H1 (cell line): ENCODE data around the gene NR1H2. TPM values are rescaled to one million over a fixed set of nuclear protein-coding genes. Genes with fewer than 3 reads are reported as not detected.

ENCODE experiments used
- CTCF ChIA-PET: fragments of 300-600 bp; sonication (Branson Sonifier 250); formaldehyde crosslinking; loops from one replicate; lab custom pipeline; 2021; ENCODE audit not compliant: partially characterized antibody; lab: Charles Lee
- POLR2A ChIA-PET: fragments of 300-600 bp; sonication (Branson Sonifier 250); formaldehyde crosslinking; loops from one replicate; lab custom pipeline; 2021; ENCODE audit warnings: inconsistent platforms; ENCODE audit not compliant: partially characterized antibody; lab: Charles Lee
- DNase-seq, 2 experiments: peaks; one replicate each; pipeline versions ENCODE4 v3.0.0 to v3.0.0-alpha.2; 2010 to 2022; ENCODE audit warnings: low spot score in 2 of 2, low read depth in 1 of 2, mixed read lengths in 1 of 2
- FAIRE-seq: peaks from 2 replicates; lab custom pipeline; 2011; peaks lifted over from hg19 to GRCh38; lab: Jason Lieb, UNC
- H2AFZ ChIP-seq: 2 replicates; pipeline ENCODE4 v1.8.1; 2012; ENCODE audit warnings: low read length, inconsistent platforms
- H2AK5ac ChIP-seq: 2 replicates; pipeline ENCODE4 v1.6.1; 2013; ENCODE audit warnings: low read depth, low read length
- H2BK120ac ChIP-seq: replicated peaks from 2 replicates; pipeline ENCODE3; 2013; ENCODE audit warnings: low read depth, low read length, inconsistent platforms
- H2BK12ac ChIP-seq: 2 replicates; pipeline ENCODE4 v1.6.1; 2013; ENCODE audit warnings: low read depth, low read length
- H2BK15ac ChIP-seq: 2 replicates; pipeline ENCODE4 v1.6.1; 2013; ENCODE audit warnings: low read length
- H2BK20ac ChIP-seq: 2 replicates; pipeline ENCODE4 v1.6.1; 2013; ENCODE audit warnings: low read length
- H2BK5ac ChIP-seq: 2 replicates; pipeline ENCODE4 v1.6.1; 2013; ENCODE audit warnings: low read depth, low read length
- H3K14ac ChIP-seq: 2 replicates; pipeline ENCODE4 v1.6.1; 2013; ENCODE audit warnings: inconsistent platforms; ENCODE audit not compliant: insufficient read length
- H3K18ac ChIP-seq: 2 replicates; pipeline ENCODE4 v1.6.1; 2013; ENCODE audit warnings: low read length; ENCODE audit errors: extremely low read depth
- H3K23ac ChIP-seq: 2 replicates; pipeline ENCODE4 v1.6.1; 2013; ENCODE audit warnings: inconsistent platforms; ENCODE audit not compliant: insufficient read length
- H3K23me2 ChIP-seq: 2 replicates; pipeline ENCODE4 v1.6.1; 2013; ENCODE audit warnings: low read depth, low read length
- H3K27ac ChIP-seq: 2 replicates; pipeline ENCODE4 v1.6.1; 2011; ENCODE audit warnings: low read depth, low read length, inconsistent platforms
- H3K27me3 ChIP-seq, 4 experiments: replicated peaks in 1 of 4; 1 replicate in 1 of 4; 2 replicates in 3 of 4; pipeline versions ENCODE4 v1.6.1 to v1.8.1; 2011 to 2013; ENCODE audit warnings: low read length in 3 of 4, mild to moderate bottlenecking in 3 of 4, inconsistent platforms in 2 of 4, mixed read lengths in 2 of 4, moderate library complexity in 1 of 4; ENCODE audit not compliant: control insufficient read depth in 3 of 4, insufficient read depth in 3 of 4; ENCODE audit errors: extremely low read depth in 1 of 4
- H3K36me3 ChIP-seq, 4 experiments: 2 replicates each; pipeline versions ENCODE4 v1.6.1 to v1.8.1; 2011 to 2013; ENCODE audit warnings: mild to moderate bottlenecking in 4 of 4, low read length in 3 of 4, moderate library complexity in 2 of 4, control low read depth in 1 of 4, inconsistent platforms in 1 of 4; ENCODE audit not compliant: insufficient read depth in 4 of 4, control insufficient read depth in 2 of 4
- H3K4ac ChIP-seq: replicated peaks from 2 replicates; pipeline ENCODE3; 2013; ENCODE audit warnings: low read length, low read depth, mixed read lengths, inconsistent platforms; ENCODE audit not compliant: insufficient read length
- H3K4me1 ChIP-seq, 4 experiments: replicated peaks in 1 of 4; 1 replicate in 1 of 4; 2 replicates in 3 of 4; pipeline versions ENCODE4 v1.6.1 to v1.8.1; 2011 to 2013; ENCODE audit warnings: low read length in 3 of 4, inconsistent platforms in 2 of 4, mixed read lengths in 1 of 4; ENCODE audit not compliant: insufficient read depth in 4 of 4, control insufficient read depth in 3 of 4
- H3K4me2 ChIP-seq, 2 experiments: 2 replicates each; pipeline versions ENCODE4 v1.6.1 to v1.8.1; 2011 to 2013; ENCODE audit warnings: low read depth in 2 of 2, low read length in 2 of 2, control low read depth in 1 of 2, inconsistent platforms in 1 of 2, mild to moderate bottlenecking in 1 of 2; ENCODE audit not compliant: insufficient read depth in 1 of 2
- H3K4me3 ChIP-seq, 4 experiments: fragments of 200-600, 300-600 bp in 1 of 4; sonication (generic), shearing (Covaris generic), sonication (Bioruptor Twin) in 1 of 4; 2 replicates each; pipeline versions ENCODE4 v1.5.1 to v1.8.1; 2011 to 2016; ENCODE audit warnings: low read length in 4 of 4, low read depth in 3 of 4, control low read depth in 2 of 4, inconsistent platforms in 2 of 4, mild to moderate bottlenecking in 2 of 4, mixed read lengths in 1 of 4, moderate library complexity in 1 of 4; ENCODE audit not compliant: insufficient read depth in 2 of 4; ENCODE audit errors: extremely low read depth in 1 of 4
- H3K56ac ChIP-seq: replicated peaks from 2 replicates; pipeline ENCODE3; 2013; ENCODE audit warnings: low read depth, mild to moderate bottlenecking, mixed read lengths, low read length, inconsistent platforms; ENCODE audit not compliant: insufficient read length
- H3K79me1 ChIP-seq: 2 replicates; pipeline ENCODE4 v1.6.1; 2013; ENCODE audit warnings: low read depth, low read length, control low read depth
- H3K79me2 ChIP-seq, 2 experiments: 2 replicates each; pipeline versions ENCODE4 v1.6.1 to v1.8.1; 2012 to 2013; ENCODE audit warnings: low read length in 2 of 2, mild to moderate bottlenecking in 2 of 2, inconsistent platforms in 1 of 2; ENCODE audit not compliant: insufficient read depth in 2 of 2, control insufficient read depth in 1 of 2
- H3K9ac ChIP-seq, 4 experiments: replicated peaks in 1 of 4; 1 replicate in 1 of 4; 2 replicates in 3 of 4; pipeline versions ENCODE4 v1.6.1 to v1.8.1; 2011 to 2013; ENCODE audit warnings: low read depth in 3 of 4, low read length in 3 of 4, control low read depth in 2 of 4, mild to moderate bottlenecking in 2 of 4, moderate library complexity in 2 of 4, inconsistent platforms in 1 of 4; ENCODE audit errors: extremely low read depth in 1 of 4
- H3K9me3 ChIP-seq, 2 experiments: 2 replicates each; pipeline versions ENCODE4 v1.6.1 to v1.8.1; 2012 to 2013; ENCODE audit warnings: mild to moderate bottlenecking in 2 of 2, moderate library complexity in 2 of 2, control low read depth in 1 of 2, inconsistent platforms in 1 of 2, low read depth in 1 of 2, low read length in 1 of 2, mixed read lengths in 1 of 2; ENCODE audit not compliant: insufficient read depth in 2 of 2
- H4K20me1 ChIP-seq, 2 experiments: replicated peaks in 1 of 2; 2 replicates each; pipeline versions ENCODE3 to v1.8.1; 2011 to 2013; ENCODE audit warnings: inconsistent platforms in 2 of 2, low read length in 2 of 2, mild to moderate bottlenecking in 1 of 2; ENCODE audit not compliant: insufficient read depth in 2 of 2, control insufficient read depth in 1 of 2
- H4K5ac ChIP-seq: 2 replicates; pipeline ENCODE4 v1.6.1; 2013; ENCODE audit warnings: low read length, low read depth, mixed read lengths, inconsistent platforms; ENCODE audit not compliant: insufficient read length
- H4K8ac ChIP-seq: 2 replicates; pipeline ENCODE4 v1.8.0; 2013; ENCODE audit warnings: mild to moderate bottlenecking, moderate library complexity, low read length, inconsistent platforms; ENCODE audit not compliant: insufficient read depth; ENCODE audit errors: extremely low read depth
- H4K91ac ChIP-seq: replicated peaks from 2 replicates; pipeline ENCODE3; 2013; ENCODE audit warnings: low read length, mixed read lengths, inconsistent platforms; ENCODE audit not compliant: insufficient read length
- CHD1 ChIP-seq: IDR thresholded peaks from 2 replicates; pipeline ENCODE4 v1.6.1; 2012; ENCODE audit warnings: low read depth, low read length, improper control_type of control experiment
- HDAC2 ChIP-seq, 2 experiments: fragments of 300-600 bp in 1 of 2; sonication (generic) in 1 of 2; IDR thresholded peaks; 2 replicates each; pipeline ENCODE4 v1.6.1; 2011 to 2012; ENCODE audit warnings: low read depth in 2 of 2, low read length in 2 of 2, mild to moderate bottlenecking in 2 of 2, moderate library complexity in 2 of 2, borderline replicate concordance in 1 of 2, inconsistent platforms in 1 of 2
- KDM1A ChIP-seq: fragments of 200-600, 300-600 bp; sonication (generic); IDR thresholded peaks from 2 replicates; pipeline ENCODE4 v1.7.1; 2016; ENCODE audit warnings: mild to moderate bottlenecking, low read length, borderline replicate concordance
- KDM4A ChIP-seq: IDR thresholded peaks from one replicate; pipeline ENCODE4 v1.7.1; 2012; ENCODE audit warnings: low read depth, mild to moderate bottlenecking, moderate library complexity, low read length, inconsistent platforms; ENCODE audit not compliant: severe bottlenecking
- RAD21 ChIP-seq, 2 experiments: IDR thresholded peaks in 1 of 2; conservative IDR thresholded peaks in 1 of 2; 2 replicates each; pipeline ENCODE4 v1.6.1; 2011; ENCODE audit warnings: low read depth in 2 of 2, low read length in 2 of 2, improper control_type of control experiment in 1 of 2, inconsistent platforms in 1 of 2, mild to moderate bottlenecking in 1 of 2, moderate library complexity in 1 of 2
- SAP30 ChIP-seq: fragments of 300-600 bp; sonication (generic); IDR thresholded peaks from 2 replicates; pipeline ENCODE4 v1.7.1; 2012; ENCODE audit warnings: low read length, moderate library complexity, mild to moderate bottlenecking, inconsistent platforms; ENCODE audit not compliant: insufficient read depth, insufficient replicate concordance
- WGBS, 2 experiments: shearing (Covaris generic) in 1 of 2; methylation state at CpG; one replicate each; pipeline versions ENCODE4 v1.1.6 to v1.1.7; 2013 to 2015; ENCODE audit warnings: low lambda C conversion rate in 2 of 2, mixed read lengths in 2 of 2, inconsistent platforms in 1 of 2, low coverage in 1 of 2, missing lambda C conversion rate in 1 of 2; ENCODE audit not compliant: insufficient replicate concordance in 2 of 2, insufficient coverage in 1 of 2, insufficient read length in 1 of 2; ENCODE audit errors: extremely low coverage in 1 of 2, missing lambda C conversion rate in 1 of 2; 5-methylcytosine and 5-hydroxymethylcytosine counted together
- polyA plus RNA-seq, 7 experiments: library from polyadenylated mRNA; depleted of rRNA in 3 of 7; stranded (reverse) in 5 of 7; unstranded in 2 of 7; fragments of >200 nt in 5 of 7; fragments of 200-250 nt in 2 of 7; gene quantifications; 1 replicate in 5 of 7; 2 replicates in 1 of 7; 4 replicates in 1 of 7; pipeline versions ENCODE4 v1.2.1 to v1.2.3, GENCODE V29; 2011 to 2013; ENCODE audit warnings: missing spikeins in 2 of 7, mixed read lengths in 2 of 7
- total RNA-seq: library from RNA; stranded (reverse); fragmentation: NEBNext Ultra II Directional; extraction: Animal tissue kit (Norgen Biotek cat#: 25700); gene quantifications from 2 replicates; pipeline ENCODE4 v1.2.1, GENCODE V29; 2021
- TF ChIP-seq, protein P1 (sequence below): IDR thresholded peaks from 2 replicates; pipeline ENCODE4 v1.6.1; 2012; ENCODE audit warnings: low read length, inconsistent platforms

NR1H2 gene
- total and polyA plus RNA-seq, 2 of the 8 experiments (the other 6 are each of a cell fraction or from before 2014, with no cell fraction given) = 40.3 to 47.5 TPM

DNA sequence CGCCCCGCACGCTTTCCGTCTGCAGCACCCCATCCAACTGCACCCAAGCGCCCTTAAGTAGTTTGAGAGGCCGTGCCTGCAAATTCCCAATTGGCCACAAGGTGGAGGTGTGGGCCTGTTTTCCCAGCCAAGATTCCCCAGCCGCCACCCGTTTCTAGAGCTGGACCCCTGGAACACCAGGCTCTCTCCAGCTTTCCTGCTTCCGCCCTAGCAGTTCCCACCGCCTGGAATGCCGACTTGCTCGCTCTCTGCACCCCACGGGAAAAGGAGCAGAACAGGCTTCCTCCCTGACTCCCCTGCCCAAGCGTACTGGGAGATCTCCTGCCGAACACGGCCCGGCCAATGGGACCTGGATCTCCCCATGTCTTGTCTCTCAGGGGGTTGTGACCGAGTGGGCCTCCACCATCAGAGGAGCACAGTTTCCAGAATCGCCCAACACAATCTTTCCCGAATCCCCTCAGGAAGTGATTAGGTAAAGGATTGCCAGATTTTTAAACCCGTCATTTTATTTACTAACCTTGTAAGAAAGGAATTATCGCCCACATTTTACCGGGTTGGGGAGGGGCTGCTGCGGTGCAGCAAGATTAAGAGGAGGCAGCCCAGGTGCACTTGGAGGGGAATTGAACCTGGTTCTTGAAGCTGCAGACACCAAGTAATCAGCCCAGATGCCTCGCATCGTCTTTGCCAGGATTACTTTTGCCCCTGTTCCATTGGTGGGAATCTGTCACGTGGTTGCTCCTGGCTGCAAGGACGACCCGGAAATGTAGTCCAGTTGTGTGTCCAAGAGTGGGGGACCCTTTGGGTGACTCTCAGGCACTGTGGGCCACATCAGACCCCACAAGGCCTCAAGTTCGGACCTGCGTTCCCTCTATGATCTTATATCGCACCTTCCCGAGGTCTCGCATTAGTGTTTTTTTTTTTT lies 7.3 kb upstream of the NR1H2 start:
- 20% methylated on average over 33 of the region's 34 CpGs; no CpG with 5 or more reads in 1 of the 2 experiments for WGBS, 2 experiments
- no peak overlapping the region for H3K14ac ChIP-seq
- CTCF ChIA-PET = interaction anchor here (0.6 to 3.9 kb wide), 36 partner anchors 9 to 728 kb away, joined by 3 to 22 read pairs (median 4); no protein-coding TSS in a partner anchor
- peak; percentile 23 for TF ChIP-seq KDM4A
- no peak for TF ChIP-seq SAP30
- no peak for TF ChIP-seq CHD1
- TF ChIP-seq HDAC2 (IDR thresholded peaks at IDR 0.05; ENCODE audit: borderline replicate concordance in 1 of 2, low read depth in 2 of 2, low read length in 2 of 2) = 0 out of 4 replicates have a peak, but pooled peaks of 1 of the 2 experiments have one; percentile 32
- peak; percentile 86 to 88 for TF ChIP-seq RAD21 (IDR thresholded peaks at IDR 0.05 in 1 of 2, conservative IDR thresholded peaks at IDR 0.05 in 1 of 2; ENCODE audit: low read depth in 2 of 2, low read length in 2 of 2)
- no peak for TF ChIP-seq KDM1A
- TF ChIP-seq, protein P1, sequence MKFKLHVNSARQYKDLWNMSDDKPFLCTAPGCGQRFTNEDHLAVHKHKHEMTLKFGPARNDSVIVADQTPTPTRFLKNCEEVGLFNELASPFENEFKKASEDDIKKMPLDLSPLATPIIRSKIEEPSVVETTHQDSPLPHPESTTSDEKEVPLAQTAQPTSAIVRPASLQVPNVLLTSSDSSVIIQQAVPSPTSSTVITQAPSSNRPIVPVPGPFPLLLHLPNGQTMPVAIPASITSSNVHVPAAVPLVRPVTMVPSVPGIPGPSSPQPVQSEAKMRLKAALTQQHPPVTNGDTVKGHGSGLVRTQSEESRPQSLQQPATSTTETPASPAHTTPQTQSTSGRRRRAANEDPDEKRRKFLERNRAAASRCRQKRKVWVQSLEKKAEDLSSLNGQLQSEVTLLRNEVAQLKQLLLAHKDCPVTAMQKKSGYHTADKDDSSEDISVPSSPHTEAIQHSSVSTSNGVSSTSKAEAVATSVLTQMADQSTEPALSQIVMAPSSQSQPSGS = no peak

More for the DNA sequence above, 7.3 kb upstream of the NR1H2 start:
- Histone ChIP-seq H4K20me1 (no peaks in the 10 kb centered on the region), H2BK12ac (no peak overlapping the region), H4K8ac (peak overlapping the region; percentile 60), H3K27ac (no peak overlapping the region), H3K9me3 (no peaks in the 10 kb centered on the region), H2BK20ac (no peak overlapping the region), H2BK120ac (no peak overlapping the region), H3K4me3 (peak overlapping the region; percentile 54 to 72 (median 68)), H3K79me1 (no peaks in the 10 kb centered on the region), H2BK5ac (peak overlapping the region; percentile 36; the same call in 1 of the 2 replicates), H3K4ac (peak overlapping the region; percentile 4), H2AK5ac (no peak overlapping the region), H3K79me2 (no peaks in the 10 kb centered on the region), H3K4me2 (peak overlapping the region; percentile 70 to 92), H3K56ac (peak overlapping the region; percentile 32), H4K5ac (peak overlapping the region; percentile 92), H3K23ac (no peak overlapping the region), H3K9ac (peak overlapping the region; percentile 53 to 61 (median 56)), H3K27me3 (no peaks in the 10 kb centered on the region; a peak in 1 of 7 replicates), H3K18ac (peak overlapping the region; percentile 93), H3K36me3 (no peaks in the 10 kb centered on the region), H4K91ac (peak overlapping the region; percentile 91), H3K23me2 (peaks cover 5% of the 10 kb centered on the region; the same call in 1 of the 2 replicates), H2AFZ (peak overlapping the region; percentile 76), H2BK15ac (no peak overlapping the region), H3K4me1 (no peaks in the 10 kb centered on the region; a peak in 2 of 7 replicates)
- FAIRE-seq (peak; percentile 74), DNase-seq (peak in 1 of 2 experiments; percentile 95)
- POLR2A ChIA-PET = interaction anchor here (0.7 to 4.8 kb wide), 13 partner anchors 16 to 115 kb away, joined by 3 to 28 read pairs (median 5); partner anchors contain the start of genes POLD1 and SPIB
